Loucy (cell line): Measurements from ENCODE around the gene OPHN1.

Experiments used
- CTCF ChIP-seq: fragments of 200-600 bp; sonication (generic); conservative IDR thresholded peaks from 2 replicates; pipeline ENCODE4 v1.5.1; 2014; ENCODE audit warnings: mild to moderate bottlenecking, antibody characterized with exemption, low read length
- EZH2phosphoT487 ChIP-seq: fragments of 200-600 bp; IDR thresholded peaks from 2 replicates; pipeline ENCODE4 v1.6.1; 2018; ENCODE audit warnings: antibody characterized with exemption, mild to moderate bottlenecking, moderate library complexity, borderline replicate concordance

- no peak for TF ChIP-seq CTCF
- TF ChIP-seq EZH2phosphoT487 = no peak
Measured at GRCh38 chrX:68060506-68061205, 372.6 kb downstream of the OPHN1 start.
